ENCODE measurements around the gene NR2F2. TPM values are rescaled to one million over a fixed set of nuclear protein-coding genes. Genes with fewer than 3 reads are reported as not detected.
A peak's percentile ranks its signal among the peaks of the same experiment; 100 is the strongest.

Gene NR2F2
- total and polyA plus RNA-seq, 2 of the 13 experiments (the other 11 are each of a cell fraction or from before 2014, with no cell fraction given): 3.5 to 4.7 TPM

GRCh38 chr15:96335411-96336024, 5.0 kb downstream of the NR2F2 start:
- ChIA-PET CTCF (ENCODE audit: low intra/inter-chr PET ratio, low total read pairs) (no interaction called here), POLR2A (interaction anchor here (1.0 to 2.0 kb wide), 3 partner anchors 8 to 73 kb away, joined by 3 to 5 read pairs (median 4); no protein-coding TSS in a partner anchor)
- H4K20me1 ChIP-seq (ENCODE audit: insufficient read depth, low read length): peaks cover 31% of the 10 kb centered on the region
- peaks cover 5 to 12% of the 10 kb centered on the region in 2 experiments; a peak in 2 of 5 replicates for H3K36me3 ChIP-seq (replicated peaks in 1 of 2; ENCODE audit: control insufficient read depth in 1 of 2, insufficient read depth in 2 of 2, low read length in 2 of 2)
- WGBS (ENCODE audit: low lambda C conversion rate): 3% methylated on average over 6 of the region's 6 CpGs
- peaks cover 40% of the 10 kb centered on the region for H3K4me1 ChIP-seq (ENCODE audit: insufficient read depth, low read length)
- DNase-seq (ENCODE audit: low spot score): peak; percentile 14
- no peak overlapping the region for H2AFZ ChIP-seq (ENCODE audit: low read length)
- H3K27me3 ChIP-seq (ENCODE audit: control insufficient read depth in 1 of 2, insufficient read depth in 2 of 2, low read length in 2 of 2): no peaks in the 10 kb centered on the region; a peak in 1 of 5 replicates
- no peak for ATAC-seq
- intact Hi-C loops (cut with micrococcal nuclease; ENCODE audit: unreplicated experiment) (no loop called here), in situ Hi-C loops (cut with HindIII; ENCODE audit: extremely low pct_ligation_motif_present, low pct_unique_long_range_greater_than_20kb) (loop anchor here (10.0 to 25.0 kb wide), 5 partner anchors 161 to 1073 kb away; no protein-coding TSS in a partner anchor)
- TF ChIP-seq HOXA3 (CRISPR knock-in tag; IDR thresholded peaks at IDR 0.05) (no peak), XBP1 (CRISPR knock-in tag; IDR thresholded peaks at IDR 0.05) (no peak), KDM5A (IDR thresholded peaks at IDR 0.05; ENCODE audit: borderline replicate concordance, low read length) (no peak), SYNCRIP (IDR thresholded peaks at IDR 0.05; ENCODE audit: insufficient read depth, low read depth, low read length) (no peak), NPAS2 (CRISPR knock-in tag; IDR thresholded peaks at IDR 0.05; ENCODE audit: borderline replicate concordance) (no peak), ZNF639 (CRISPR knock-in tag; conservative IDR thresholded peaks at IDR 0.05) (no peak), ZNF124 (CRISPR knock-in tag; IDR thresholded peaks at IDR 0.05) (no peak)
- peak overlapping the region; percentile 53 for H3K27ac ChIP-seq (ENCODE audit: extremely low read length, insufficient read depth, low read length)
- H3K4me2 ChIP-seq (ENCODE audit: low read depth, low read length): peak overlapping the region; percentile 85
- H3K9me3 ChIP-seq (ENCODE audit: low read length): no peaks in the 10 kb centered on the region
- peaks cover 92% of the 10 kb centered on the region for H3K79me2 ChIP-seq (ENCODE audit: insufficient read depth, low read length)
- BruUV-seq (replicated peaks): no TSS peak
- FAIRE-seq: no peak
- peak overlapping the region; percentile 92 for H3K9ac ChIP-seq (ENCODE audit: insufficient read depth, low read depth, low read length)
- peak overlapping the region; percentile 68 to 94 (median 82) for H3K4me3 ChIP-seq (replicated peaks in 1 of 3; ENCODE audit: insufficient read depth in 1 of 3, low read depth in 2 of 3, low read length in 3 of 3)
